Lung microvascular endothelial cell (primary cell): Measurements from ENCODE around the gene SPCS2. TPM values are rescaled to one million over a fixed set of nuclear protein-coding genes. Genes with fewer than 3 reads are reported as not detected.

Experiments
- DNase-seq, 2 donors: peaks; one replicate each; pipeline versions ENCODE4 v3.0.0 to v3.0.0-alpha.2; 2010; ENCODE audit warnings: low read depth in 2 of 2
- total RNA-seq: library from RNA; depleted of rRNA; stranded (reverse); fragments of >200 nt; gene quantifications from 2 replicates; pipeline ENCODE4 v1.2.1, GENCODE V29; 2014

SPCS2 gene
- total RNA-seq = 8.7 and 15.0 TPM in 2 replicates

- peak; percentile 99 for DNase-seq
Measured at GRCh38 chr11:74948898-74949752, at the start of gene SPCS2, which contains the start of gene XRRA1. Gene SPCS2 (plus strand): TSS chr11:74949266. CDS start chr11:74949286, 20 bp downstream. Gene XRRA1 (minus strand): TSS chr11:74949091. CDS start chr11:74940878, 8,213 bp downstream.

- no peak for DNase-seq
Measured at GRCh38 chr11:74902342-74902741, 46.7 kb upstream of the SPCS2 start.

- DNase-seq = peak; percentile 39 to 68
Measured at GRCh38 chr11:74905326-74905725, 43.7 kb upstream of the SPCS2 start.

GRCh38 chr11:74909385-74909784 is 39.7 kb upstream of the SPCS2 start:
- no peak for DNase-seq

GRCh38 chr11:74909812-74910211 is 39.3 kb upstream of the SPCS2 start:
- DNase-seq = no peak

GRCh38 chr11:74923125-74923524 is 25.9 kb upstream of the SPCS2 start:
- no peak for DNase-seq

- no peak for DNase-seq
Measured at GRCh38 chr11:74925281-74925680, 23.8 kb upstream of the SPCS2 start.

GRCh38 chr11:74926304-74927030 is 22.6 kb upstream of the SPCS2 start:
- DNase-seq = no peak

- DNase-seq = no peak
Measured at GRCh38 chr11:74927496-74927895, 21.6 kb upstream of the SPCS2 start.

GRCh38 chr11:74929431-74930363 is 19.4 kb upstream of the SPCS2 start:
- DNase-seq = peak; percentile 96 to 98

GRCh38 chr11:74932169-74932568 is 16.9 kb upstream of the SPCS2 start:
- DNase-seq = peak; percentile 36 to 87

- peak in 1 of 2 donors; percentile 75 for DNase-seq
Measured at GRCh38 chr11:74932797-74933196, 16.3 kb upstream of the SPCS2 start.

GRCh38 chr11:74933765-74934164 is 15.3 kb upstream of the SPCS2 start:
- no peak for DNase-seq

GRCh38 chr11:74935285-74935684 is 13.8 kb upstream of the SPCS2 start:
- no peak for DNase-seq

- DNase-seq = no peak
Measured at GRCh38 chr11:74936087-74936486, 13.0 kb upstream of the SPCS2 start.

- DNase-seq = no peak
Measured at GRCh38 chr11:74936976-74937375, 12.1 kb upstream of the SPCS2 start.

- peak; percentile 67 to 85 for DNase-seq
Measured at GRCh38 chr11:74937696-74938475, 11.2 kb upstream of the SPCS2 start.

GRCh38 chr11:74941492-74941891 is 7.6 kb upstream of the SPCS2 start:
- no peak for DNase-seq

GRCh38 chr11:74942073-74942759 is 6.8 kb upstream of the SPCS2 start:
- DNase-seq = no peak

GRCh38 chr11:74948546-74948897 is 544 bp upstream of the SPCS2 start:
- peak in 1 of 2 donors; percentile 42 for DNase-seq
